BJ (cell line): ENCODE data around the gene CPVL. TPM values are rescaled to one million over a fixed set of nuclear protein-coding genes. Genes with fewer than 3 reads are reported as not detected.

Source experiments
- CTCF ChIA-PET: fragments of 350-600 bp; formaldehyde crosslinking; extraction: SDS; loops from one replicate; lab custom pipeline; 2021; ENCODE audit warnings: antibody characterized with exemption, inconsistent platforms; lab: Yijun Ruan, JAX
- POLR2A ChIA-PET: fragments of 300-600 bp; sonication (Branson Sonifier 250); formaldehyde crosslinking; extraction: SDS; loops from one replicate; lab custom pipeline; 2021; ENCODE audit warnings: antibody characterized with exemption; lab: Charles Lee
- DNase-seq: peaks from one replicate; pipeline ENCODE4 v3.0.0-alpha.2; 2011; ENCODE audit warnings: low read depth
- H3K27me3 ChIP-seq: 2 replicates; pipeline ENCODE4 v1.6.0; 2011; ENCODE audit warnings: low read length; ENCODE audit not compliant: control insufficient read depth, insufficient read depth
- H3K36me3 ChIP-seq: 2 replicates; pipeline ENCODE4 v1.5.1; 2011; ENCODE audit warnings: low read length; ENCODE audit not compliant: control insufficient read depth, insufficient read depth
- H3K4me3 ChIP-seq: 2 replicates; pipeline ENCODE4 v1.5.1; 2011; ENCODE audit warnings: low read depth, mild to moderate bottlenecking, control low read depth, low read length
- polyA plus RNA-seq: library from polyadenylated mRNA; depleted of rRNA; stranded (reverse); fragments of >200 nt; gene quantifications from 2 replicates; pipeline ENCODE4 v1.2.3, GENCODE V29; 2011
- TF ChIP-seq, protein P1 (sequence below): IDR thresholded peaks from 2 replicates; pipeline ENCODE4 v1.5.1; 2011; ENCODE audit warnings: low read depth, mild to moderate bottlenecking, control low read depth, inconsistent platforms, low read length, moderate library complexity; ENCODE audit not compliant: insufficient read depth

The CPVL gene
- polyA plus RNA-seq, 1 experiment, result not detected

DNA sequence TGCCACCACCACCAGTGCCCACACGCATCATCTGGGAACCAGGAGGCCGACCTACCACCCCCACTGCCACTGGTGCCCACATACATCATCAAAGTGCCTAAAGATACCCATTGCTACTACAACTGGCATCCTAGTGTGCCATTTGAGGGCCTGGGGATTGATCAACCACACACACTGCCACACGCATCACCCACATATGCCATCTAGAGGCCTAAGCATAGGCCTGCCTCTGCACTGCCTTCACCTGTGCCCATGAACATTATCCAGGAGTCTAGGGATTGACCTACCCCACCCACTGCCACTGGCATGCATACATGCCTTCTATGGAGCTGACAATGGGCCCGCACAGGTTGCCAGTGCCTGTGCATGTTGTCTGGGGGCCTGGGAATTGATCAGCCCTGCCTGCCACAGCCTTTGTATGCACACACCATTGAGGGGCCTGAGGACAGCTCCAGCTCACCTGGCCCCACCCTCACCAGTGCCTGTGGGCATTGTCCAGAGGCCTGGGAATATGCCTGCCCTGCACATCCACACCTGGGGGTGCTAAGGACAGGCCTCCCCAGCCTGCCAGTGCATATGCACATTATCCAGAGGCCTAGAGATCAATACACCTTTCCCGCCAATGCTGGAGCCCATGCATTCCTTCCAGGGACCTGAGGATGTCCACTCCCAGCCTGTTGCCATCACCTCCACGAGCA, 123.9 kb downstream of the CPVL start:
- CTCF ChIA-PET, result interaction anchor here (1.5 kb wide), 1 partner anchor 100 kb away, joined by 4 read pairs; no protein-coding TSS in a partner anchor
- Histone ChIP-seq H3K4me3 (no peak overlapping the region), H3K27me3 (no peaks in the 10 kb centered on the region), H3K36me3 (no peaks in the 10 kb centered on the region)
- DNase-seq, result no peak
- POLR2A ChIA-PET, result no interaction called here
- TF ChIP-seq, protein P1, sequence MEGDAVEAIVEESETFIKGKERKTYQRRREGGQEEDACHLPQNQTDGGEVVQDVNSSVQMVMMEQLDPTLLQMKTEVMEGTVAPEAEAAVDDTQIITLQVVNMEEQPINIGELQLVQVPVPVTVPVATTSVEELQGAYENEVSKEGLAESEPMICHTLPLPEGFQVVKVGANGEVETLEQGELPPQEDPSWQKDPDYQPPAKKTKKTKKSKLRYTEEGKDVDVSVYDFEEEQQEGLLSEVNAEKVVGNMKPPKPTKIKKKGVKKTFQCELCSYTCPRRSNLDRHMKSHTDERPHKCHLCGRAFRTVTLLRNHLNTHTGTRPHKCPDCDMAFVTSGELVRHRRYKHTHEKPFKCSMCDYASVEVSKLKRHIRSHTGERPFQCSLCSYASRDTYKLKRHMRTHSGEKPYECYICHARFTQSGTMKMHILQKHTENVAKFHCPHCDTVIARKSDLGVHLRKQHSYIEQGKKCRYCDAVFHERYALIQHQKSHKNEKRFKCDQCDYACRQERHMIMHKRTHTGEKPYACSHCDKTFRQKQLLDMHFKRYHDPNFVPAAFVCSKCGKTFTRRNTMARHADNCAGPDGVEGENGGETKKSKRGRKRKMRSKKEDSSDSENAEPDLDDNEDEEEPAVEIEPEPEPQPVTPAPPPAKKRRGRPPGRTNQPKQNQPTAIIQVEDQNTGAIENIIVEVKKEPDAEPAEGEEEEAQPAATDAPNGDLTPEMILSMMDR, result no peak

DNA sequence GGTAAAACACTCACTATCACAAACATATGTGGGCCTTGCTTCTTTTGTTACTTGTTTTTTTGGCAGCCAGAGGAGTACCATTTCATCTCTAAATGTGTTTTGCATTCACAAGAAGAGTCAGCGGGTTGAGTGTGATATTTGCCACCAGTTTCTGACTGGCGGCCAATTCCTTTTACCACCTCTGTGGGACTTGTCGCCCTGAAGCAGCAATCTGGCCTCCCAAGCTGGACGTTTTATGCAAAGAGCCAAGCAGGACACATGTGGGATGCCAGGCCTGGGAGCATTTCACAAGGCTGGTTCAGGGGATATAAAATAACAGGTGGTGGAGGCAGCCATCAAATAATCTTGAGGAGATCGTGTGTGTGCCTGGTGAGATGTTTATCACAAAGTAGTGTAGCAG, 126.4 kb downstream of the CPVL start:
- POLR2A ChIA-PET, result no interaction called here
- CTCF ChIA-PET, result interaction anchor here (1.0 to 4.4 kb wide), 2 partner anchors 75 to 93 kb away, joined by 4 to 41 read pairs; no protein-coding TSS in a partner anchor
- DNase-seq, result no peak

DNA sequence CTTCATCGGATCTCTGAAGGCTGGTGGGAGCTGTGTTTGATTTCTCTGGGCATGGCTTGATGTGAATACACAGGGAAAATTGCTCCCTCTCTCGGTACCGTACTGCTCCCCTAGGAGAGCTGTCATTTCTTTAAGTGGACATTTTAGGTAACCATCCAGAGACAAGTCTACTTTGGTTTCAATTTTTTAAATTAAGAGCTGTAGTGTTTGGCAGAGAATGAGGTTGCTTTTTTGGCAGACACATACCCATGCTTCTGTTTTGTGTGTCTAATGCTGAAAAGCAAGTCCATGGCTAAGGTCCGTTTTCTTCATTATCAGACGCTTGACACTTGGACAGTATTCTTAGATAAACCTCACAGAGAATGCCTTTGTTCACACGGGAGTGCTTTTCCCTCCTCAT, 127.0 kb downstream of the CPVL start:
- DNase-seq, result no peak
- CTCF ChIA-PET, result interaction anchor here (1.0 to 4.4 kb wide), 2 partner anchors 75 to 93 kb away, joined by 4 to 41 read pairs; no protein-coding TSS in a partner anchor
- POLR2A ChIA-PET, result no interaction called here
- H3K36me3 ChIP-seq, result no peaks in the 10 kb centered on the region
- TF ChIP-seq, protein P1, result peak; percentile 43
- no peaks in the 10 kb centered on the region; the same call in 1 of the 2 replicates for H3K27me3 ChIP-seq
- H3K4me3 ChIP-seq, result no peak overlapping the region

More for the DNA sequence above, 126.4 kb downstream of the CPVL start:
- no peaks in the 10 kb centered on the region; the same call in 1 of the 2 replicates for H3K27me3 ChIP-seq
- TF ChIP-seq, protein P1, result no peak
- H3K36me3 ChIP-seq, result no peaks in the 10 kb centered on the region
- no peak overlapping the region for H3K4me3 ChIP-seq

GRCh38 chr7:29017713-29018112, 128.6 kb downstream of the CPVL start:
- H3K36me3 ChIP-seq, result no peaks in the 10 kb centered on the region
- ChIA-PET CTCF (interaction anchor here (1.4 to 4.4 kb wide), 4 partner anchors 61 to 96 kb away, joined by 5 to 41 read pairs (median 8); no protein-coding TSS in a partner anchor), POLR2A (no interaction called here)
- DNase-seq, result no peak
- no peaks in the 10 kb centered on the region; the same call in 1 of the 2 replicates for H3K27me3 ChIP-seq
- no peak overlapping the region for H3K4me3 ChIP-seq
- TF ChIP-seq, protein P1, result no peak

DNA sequence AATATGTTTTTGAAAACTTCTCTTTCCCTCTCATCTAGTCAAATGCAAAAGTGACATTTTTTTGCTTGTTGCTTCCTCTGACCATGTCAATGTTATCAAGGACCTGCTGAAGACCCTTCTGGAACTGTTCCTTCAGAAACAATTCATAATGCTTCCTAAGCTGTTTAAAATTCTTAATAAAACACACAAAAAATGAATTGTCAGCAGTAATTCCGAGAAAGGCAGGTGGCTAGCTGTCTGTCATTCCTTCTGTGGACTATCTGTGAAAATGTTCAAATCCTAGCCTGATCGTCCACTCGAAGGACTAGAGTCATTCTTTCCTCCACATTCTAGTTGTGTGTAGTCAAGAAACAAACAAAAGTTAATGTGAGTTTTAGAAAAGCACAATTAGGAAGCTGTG, 131.6 kb downstream of the CPVL start:
- Histone ChIP-seq H3K27me3 (no peaks in the 10 kb centered on the region; the same call in 1 of the 2 replicates), H3K36me3 (no peaks in the 10 kb centered on the region), H3K4me3 (no peak overlapping the region)
- TF ChIP-seq, protein P1, result no peak
- DNase-seq, result no peak
- ChIA-PET POLR2A (no interaction called here), CTCF (interaction anchor here (0.9 to 1.3 kb wide), 3 partner anchors 87 to 93 kb away, joined by 4 to 6 read pairs (median 5); no protein-coding TSS in a partner anchor)
